Measurements from ENCODE around the gene SUSD4.

SUSD4 gene

DNA sequence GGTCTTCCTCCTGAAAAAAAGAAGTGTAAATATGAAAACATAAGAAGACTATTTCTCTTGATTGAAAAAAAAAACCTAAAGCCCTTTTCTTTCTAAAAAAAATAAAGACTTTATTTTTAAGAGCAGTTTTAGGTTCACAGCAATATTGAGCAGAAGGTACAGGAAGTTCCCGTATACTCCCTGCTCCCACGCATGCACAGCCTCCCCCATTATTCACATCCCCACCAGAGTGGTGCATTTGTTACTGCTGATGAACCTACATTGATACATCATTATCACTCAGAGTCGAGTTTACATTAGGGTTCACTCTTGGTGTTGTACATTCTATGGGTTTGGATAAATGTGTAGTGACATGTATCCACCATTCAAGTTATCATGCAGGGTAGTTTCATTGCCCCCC, 128.9 kb downstream of the SUSD4 start:
- H3K4me3 ChIP-seq (replicated peaks in 1 of 2; ENCODE audit: low read depth in 2 of 2, low read length in 2 of 2), result no peak overlapping the region
- TF ChIP-seq, protein P1, sequence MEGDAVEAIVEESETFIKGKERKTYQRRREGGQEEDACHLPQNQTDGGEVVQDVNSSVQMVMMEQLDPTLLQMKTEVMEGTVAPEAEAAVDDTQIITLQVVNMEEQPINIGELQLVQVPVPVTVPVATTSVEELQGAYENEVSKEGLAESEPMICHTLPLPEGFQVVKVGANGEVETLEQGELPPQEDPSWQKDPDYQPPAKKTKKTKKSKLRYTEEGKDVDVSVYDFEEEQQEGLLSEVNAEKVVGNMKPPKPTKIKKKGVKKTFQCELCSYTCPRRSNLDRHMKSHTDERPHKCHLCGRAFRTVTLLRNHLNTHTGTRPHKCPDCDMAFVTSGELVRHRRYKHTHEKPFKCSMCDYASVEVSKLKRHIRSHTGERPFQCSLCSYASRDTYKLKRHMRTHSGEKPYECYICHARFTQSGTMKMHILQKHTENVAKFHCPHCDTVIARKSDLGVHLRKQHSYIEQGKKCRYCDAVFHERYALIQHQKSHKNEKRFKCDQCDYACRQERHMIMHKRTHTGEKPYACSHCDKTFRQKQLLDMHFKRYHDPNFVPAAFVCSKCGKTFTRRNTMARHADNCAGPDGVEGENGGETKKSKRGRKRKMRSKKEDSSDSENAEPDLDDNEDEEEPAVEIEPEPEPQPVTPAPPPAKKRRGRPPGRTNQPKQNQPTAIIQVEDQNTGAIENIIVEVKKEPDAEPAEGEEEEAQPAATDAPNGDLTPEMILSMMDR (IDR thresholded peaks at IDR 0.05; ENCODE audit: low read depth, low read length), result no peak
- no peak for DNase-seq (ENCODE audit: low read depth in 2 of 2)

DNA sequence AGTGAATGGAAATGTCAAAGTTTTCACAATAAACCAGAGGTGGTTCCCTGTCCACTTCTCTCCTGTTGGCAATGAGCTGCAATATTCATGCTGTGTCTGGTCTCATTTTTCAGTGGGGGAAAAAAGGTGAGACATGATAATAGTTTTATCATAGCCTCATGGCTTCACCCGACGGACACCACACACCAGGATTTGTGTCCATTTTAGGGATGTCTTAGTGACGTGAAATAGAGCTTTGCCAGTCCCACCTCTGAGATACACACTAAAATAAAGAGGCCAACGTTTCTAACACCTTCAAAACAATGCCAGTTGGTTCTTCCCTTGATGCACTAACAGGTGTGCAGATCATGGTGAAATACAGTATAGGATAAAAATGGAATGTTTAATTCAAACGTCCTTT, 129.4 kb downstream of the SUSD4 start:
- DNase-seq (ENCODE audit: low read depth in 2 of 2), result no peak
- no peak overlapping the region for H3K4me3 ChIP-seq (replicated peaks in 1 of 2; ENCODE audit: low read depth in 2 of 2, low read length in 2 of 2)
- TF ChIP-seq, protein P1 (IDR thresholded peaks at IDR 0.05; ENCODE audit: low read depth, low read length), result no peak

DNA sequence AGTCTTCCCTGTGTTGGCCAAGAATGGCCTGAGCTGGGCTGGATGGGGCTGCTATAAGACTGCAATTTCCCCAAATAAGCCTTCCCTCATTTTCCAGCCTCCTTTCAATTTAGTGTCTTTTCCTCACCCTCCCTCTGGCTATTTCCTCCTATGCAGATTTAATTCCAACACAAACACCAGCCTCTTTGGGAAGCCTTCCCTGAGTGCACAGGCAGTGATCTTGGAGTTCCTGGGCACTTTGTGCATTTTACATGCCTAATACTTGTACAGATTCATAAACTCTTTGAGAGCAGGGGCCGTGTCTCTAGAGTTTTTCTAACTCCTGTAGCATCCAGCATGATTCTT, 129.8 kb downstream of the SUSD4 start:
- DNase-seq (ENCODE audit: low read depth in 2 of 2), result no peak
- no peak overlapping the region for H3K4me3 ChIP-seq (replicated peaks in 1 of 2; ENCODE audit: low read depth in 2 of 2, low read length in 2 of 2)
- TF ChIP-seq, protein P1 (IDR thresholded peaks at IDR 0.05; ENCODE audit: low read depth, low read length), result no peak

DNA sequence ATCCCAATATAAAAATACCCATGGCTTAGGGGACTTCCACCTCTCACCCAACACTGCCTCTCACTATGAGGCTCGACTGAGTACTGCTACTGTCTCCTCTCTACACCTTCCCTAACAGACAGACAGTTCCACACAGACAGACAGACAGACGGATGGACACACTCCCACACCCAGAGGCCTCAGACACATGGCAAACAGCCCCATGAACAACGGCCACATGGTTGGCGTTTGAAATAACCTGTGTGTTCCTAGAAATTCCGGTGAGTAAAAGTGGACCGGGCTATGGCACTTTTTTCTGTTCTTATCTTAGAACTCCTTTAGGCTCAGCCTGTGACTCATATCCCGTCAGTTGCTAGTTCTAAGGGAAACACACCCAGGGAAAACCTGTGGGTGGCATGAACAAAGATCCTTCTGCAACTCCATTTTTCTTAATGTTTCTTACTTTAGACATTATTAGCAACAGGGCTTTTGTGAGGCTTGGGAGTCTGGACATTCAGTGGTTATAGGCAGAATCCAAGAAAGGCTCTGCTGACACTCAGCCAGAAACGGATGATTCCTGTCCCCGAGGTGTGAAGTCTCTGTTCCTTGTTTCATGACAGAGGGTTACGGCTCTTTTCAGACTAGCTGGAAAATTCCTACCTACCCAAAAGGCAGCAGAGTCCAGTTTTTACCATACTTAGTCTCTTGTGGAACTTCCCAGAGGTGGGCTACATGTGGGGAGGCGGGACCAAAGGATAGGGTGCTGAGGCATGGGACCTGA, 130.4 kb downstream of the SUSD4 start:
- H3K4me3 ChIP-seq (replicated peaks in 1 of 2; ENCODE audit: low read depth in 2 of 2, low read length in 2 of 2), result no peak overlapping the region
- TF ChIP-seq, protein P1 (IDR thresholded peaks at IDR 0.05; ENCODE audit: low read depth, low read length), result no peak
- peak; percentile 73 to 80 for DNase-seq (ENCODE audit: low read depth in 2 of 2)

DNA sequence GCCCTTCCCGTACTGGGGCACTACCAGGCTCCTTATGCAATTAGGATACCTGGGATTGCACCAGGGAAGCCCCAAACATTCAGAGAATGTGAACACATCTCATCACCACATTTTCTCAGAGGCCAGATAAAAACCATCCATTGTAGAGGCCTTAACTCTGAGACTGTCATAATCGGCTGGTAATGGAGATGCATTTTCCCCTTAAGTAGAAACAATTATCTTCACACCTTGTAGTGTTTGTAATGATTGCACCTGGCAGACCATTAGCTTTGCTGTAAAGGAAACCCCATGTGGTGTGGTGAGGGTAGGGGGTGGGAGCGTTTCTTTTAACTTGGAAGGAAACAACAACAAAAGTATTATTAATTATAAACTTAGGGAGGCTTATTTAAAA, 131.0 kb downstream of the SUSD4 start:
- H3K4me3 ChIP-seq (replicated peaks in 1 of 2; ENCODE audit: low read depth in 2 of 2, low read length in 2 of 2), result no peak overlapping the region
- TF ChIP-seq, protein P1 (IDR thresholded peaks at IDR 0.05; ENCODE audit: low read depth, low read length), result no peak
- DNase-seq (ENCODE audit: low read depth in 2 of 2), result no peak

DNA sequence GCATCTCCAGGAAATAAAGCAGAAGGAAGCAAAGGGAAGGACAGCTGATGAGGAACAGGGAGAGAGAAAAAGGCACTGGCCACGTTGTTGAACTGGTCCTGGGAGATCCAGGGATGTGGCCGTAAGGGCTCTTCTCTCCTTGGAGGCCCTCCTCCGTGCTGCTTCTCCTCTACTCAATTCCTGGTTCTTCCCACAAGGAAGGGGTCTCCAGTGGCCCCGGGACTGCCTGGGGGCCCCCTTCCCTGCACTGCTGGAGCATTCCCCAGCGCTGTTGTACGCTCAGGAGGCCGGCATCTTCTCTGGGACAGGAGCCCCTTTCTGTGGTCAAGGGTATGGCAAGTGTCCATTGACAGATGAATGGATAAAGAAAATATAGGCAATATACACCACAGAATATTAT, 132.4 kb downstream of the SUSD4 start:
- TF ChIP-seq, protein P1 (IDR thresholded peaks at IDR 0.05; ENCODE audit: low read depth, low read length), result no peak
- DNase-seq (ENCODE audit: low read depth in 2 of 2), result no peak
- no peak overlapping the region for H3K4me3 ChIP-seq (replicated peaks in 1 of 2; ENCODE audit: low read depth in 2 of 2, low read length in 2 of 2)

Data from cardiac fibroblast (primary cell).